ENCODE results near the gene SORBS2. TPM values are rescaled to one million over a fixed set of nuclear protein-coding genes. Genes with fewer than 3 reads are reported as not detected.
"Not testable (repeated sequence)": the region's sequence is repeated elsewhere in the genome, so short reads cannot be mapped to it uniquely, and the experiment has no call there.

The SORBS2 gene
- total and polyA plus RNA-seq, 5 donors, result 181 to 776 (median 613) TPM

DNA sequence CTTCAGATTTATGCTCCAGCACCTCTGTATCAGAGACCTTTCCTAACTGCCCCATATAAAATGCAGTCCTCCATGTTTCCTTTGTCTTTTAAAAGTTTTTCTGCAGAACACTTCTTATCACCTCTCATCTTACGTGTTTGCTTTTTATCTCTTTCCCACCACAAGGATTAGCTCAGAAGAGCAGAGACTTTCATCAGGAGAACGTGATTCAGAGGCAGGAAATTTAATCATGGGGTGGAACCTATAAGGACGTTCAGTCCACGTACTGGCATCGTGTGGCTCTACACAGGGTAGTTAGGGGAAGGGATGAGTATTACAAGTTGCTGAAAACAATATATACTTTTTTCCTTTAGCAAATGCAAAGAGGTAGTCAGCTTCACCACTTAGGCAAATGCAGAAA, 98.7 kb downstream of the SORBS2 start:
- ATAC-seq, result no peak

GRCh38 chr4:185712350-185713024, 99.5 kb downstream of the SORBS2 start:
- WGBS, result 62% methylated on average over 18 of the region's 18 CpGs
- H3K27ac ChIP-seq (ENCODE audit: low read length), result no peak overlapping the region
- intact Hi-C loops (cut with DNase I), result no loop called here
- no peak for ATAC-seq
- no peaks in the 10 kb centered on the region for H3K27me3 ChIP-seq (ENCODE audit: control insufficient read depth, insufficient read depth)
- H3K4me3 ChIP-seq (ENCODE audit: low read length), result no peak overlapping the region
- H3K9me3 ChIP-seq (ENCODE audit: control insufficient read depth, low read length), result no peaks in the 10 kb centered on the region
- peak in 2 of 3 donors; percentile 13 to 47 for DNase-seq
- H3K4me1 ChIP-seq (ENCODE audit: control insufficient read depth, insufficient read depth, low read length), result peaks cover 10% of the 10 kb centered on the region

More for the DNA sequence above, 98.7 kb downstream of the SORBS2 start:
- Histone ChIP-seq H3K4me3 (ENCODE audit: low read length) (no peak overlapping the region), H3K27ac (ENCODE audit: low read length) (no peak overlapping the region), H3K9me3 (ENCODE audit: control insufficient read depth, low read length) (no peaks in the 10 kb centered on the region), H3K27me3 (ENCODE audit: control insufficient read depth, insufficient read depth) (no peaks in the 10 kb centered on the region), H3K4me1 (ENCODE audit: control insufficient read depth, insufficient read depth, low read length) (peaks cover 10% of the 10 kb centered on the region)
- intact Hi-C loops (cut with DNase I), result no loop called here
- DNase-seq, result no peak
- WGBS, result 42% methylated on average over 5 of the region's 5 CpGs

GRCh38 chr4:185711726-185712125, 100.3 kb downstream of the SORBS2 start:
- Histone ChIP-seq H3K9me3 (ENCODE audit: control insufficient read depth, low read length) (no peaks in the 10 kb centered on the region), H3K27me3 (ENCODE audit: control insufficient read depth, insufficient read depth) (no peaks in the 10 kb centered on the region), H3K4me3 (ENCODE audit: low read length) (no peak overlapping the region), H3K27ac (ENCODE audit: low read length) (no peak overlapping the region), H3K4me1 (ENCODE audit: control insufficient read depth, insufficient read depth, low read length) (peaks cover 10% of the 10 kb centered on the region)
- ATAC-seq (no peak), DNase-seq (no peak)
- intact Hi-C loops (cut with DNase I), result no loop called here
- WGBS, result 49% methylated on average over 4 of the region's 4 CpGs

GRCh38 chr4:185710487-185710995, 101.5 kb downstream of the SORBS2 start:
- 42% methylated on average over 11 of the region's 11 CpGs for WGBS
- H3K27me3 ChIP-seq (ENCODE audit: control insufficient read depth, insufficient read depth), result no peaks in the 10 kb centered on the region
- peaks cover 5% of the 10 kb centered on the region for H3K4me1 ChIP-seq (ENCODE audit: control insufficient read depth, insufficient read depth, low read length)
- DNase-seq (peak in 2 of 3 donors; percentile 53 to 65), ATAC-seq (peak; percentile 36 to 43)
- H3K9me3 ChIP-seq (ENCODE audit: control insufficient read depth, low read length), result no peaks in the 10 kb centered on the region
- intact Hi-C loops (cut with DNase I), result no loop called here
- H3K4me3 ChIP-seq (ENCODE audit: low read length), result no peak overlapping the region
- H3K27ac ChIP-seq (ENCODE audit: low read length), result no peak overlapping the region

GRCh38 chr4:185709802-185710486, 102.0 kb downstream of the SORBS2 start:
- peak overlapping the region; percentile 47 for H3K27ac ChIP-seq (ENCODE audit: low read length)
- 82% methylated on average over 7 of the region's 8 CpGs for WGBS
- peaks cover 5% of the 10 kb centered on the region for H3K4me1 ChIP-seq (ENCODE audit: control insufficient read depth, insufficient read depth, low read length)

GRCh38 chr4:185708348-185708747, 103.6 kb downstream of the SORBS2 start:
- DNase-seq (no peak), ATAC-seq (no peak)
- Histone ChIP-seq H3K9me3 (ENCODE audit: control insufficient read depth, low read length) (no peaks in the 10 kb centered on the region), H3K4me3 (ENCODE audit: low read length) (no peak overlapping the region), H3K27me3 (ENCODE audit: control insufficient read depth, insufficient read depth) (no peaks in the 10 kb centered on the region), H3K27ac (ENCODE audit: low read length) (peak overlapping the region; percentile 68), H3K4me1 (ENCODE audit: control insufficient read depth, insufficient read depth, low read length) (peaks cover 5% of the 10 kb centered on the region)
- intact Hi-C loops (cut with DNase I), result no loop called here
- 23% methylated on average over 3 of the region's 3 CpGs for WGBS

More at GRCh38 chr4:185709802-185710486, 102.0 kb downstream of the SORBS2 start:
- DNase-seq (no peak), ATAC-seq (peak in 1 of 2 donors; percentile 39)
- Histone ChIP-seq H3K27me3 (ENCODE audit: control insufficient read depth, insufficient read depth) (no peaks in the 10 kb centered on the region), H3K9me3 (ENCODE audit: control insufficient read depth, low read length) (no peaks in the 10 kb centered on the region), H3K4me3 (ENCODE audit: low read length) (no peak overlapping the region)
- intact Hi-C loops (cut with DNase I), result no loop called here

DNA sequence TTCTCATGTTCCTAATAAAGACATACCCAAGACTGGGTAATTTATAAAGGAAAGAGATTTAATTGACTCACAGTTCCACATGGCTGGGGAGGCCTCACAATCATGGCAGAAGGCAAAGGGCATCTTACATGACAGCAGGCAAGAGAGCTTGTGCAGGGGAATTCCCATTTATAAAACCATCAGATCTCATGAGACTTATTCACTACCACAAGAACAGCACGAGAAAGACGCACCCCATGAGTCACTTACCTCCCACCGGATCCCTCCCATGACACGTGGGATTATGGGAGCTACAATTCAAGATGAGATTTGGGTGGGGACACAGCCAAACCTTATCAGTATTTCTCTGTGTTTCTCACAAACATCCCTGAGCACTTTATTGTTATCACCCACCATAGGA, 104.4 kb downstream of the SORBS2 start:
- H3K9me3 ChIP-seq (ENCODE audit: control insufficient read depth, low read length); ATAC-seq; DNase-seq; intact Hi-C loops (cut with DNase I); H3K27me3 ChIP-seq (ENCODE audit: control insufficient read depth, insufficient read depth); H3K4me3 ChIP-seq (ENCODE audit: low read length); H3K4me1 ChIP-seq (ENCODE audit: control insufficient read depth, insufficient read depth, low read length): not testable (repeated sequence)
- H3K27ac ChIP-seq (ENCODE audit: low read length), result peak overlapping the region; percentile 48
- 51% methylated on average over 4 of the region's 4 CpGs for WGBS

- Histone ChIP-seq H3K27ac (ENCODE audit: low read length) (peak overlapping the region; percentile 67), H3K27me3 (ENCODE audit: control insufficient read depth, insufficient read depth) (no peaks in the 10 kb centered on the region), H3K9me3 (ENCODE audit: control insufficient read depth, low read length) (no peaks in the 10 kb centered on the region), H3K4me3 (ENCODE audit: low read length) (no peak overlapping the region), H3K4me1 (ENCODE audit: control insufficient read depth, insufficient read depth, low read length) (peaks cover 1% of the 10 kb centered on the region)
- DNase-seq (no peak), ATAC-seq (peak; percentile 33 to 61)
- 76% methylated on average over 8 of the region's 8 CpGs for WGBS
- intact Hi-C loops (cut with DNase I), result no loop called here
Measured at GRCh38 chr4:185702147-185702663, 109.8 kb downstream of the SORBS2 start.

GRCh38 chr4:185700630-185701029, 111.4 kb downstream of the SORBS2 start:
- no peak for ATAC-seq
- Histone ChIP-seq H3K4me3 (ENCODE audit: low read length) (no peak overlapping the region), H3K9me3 (ENCODE audit: control insufficient read depth, low read length) (no peaks in the 10 kb centered on the region), H3K27ac (ENCODE audit: low read length) (no peak overlapping the region), H3K4me1 (ENCODE audit: control insufficient read depth, insufficient read depth, low read length) (peaks cover 3% of the 10 kb centered on the region), H3K27me3 (ENCODE audit: control insufficient read depth, insufficient read depth) (no peaks in the 10 kb centered on the region)
- DNase-seq, result no peak
- intact Hi-C loops (cut with DNase I), result no loop called here

DNA sequence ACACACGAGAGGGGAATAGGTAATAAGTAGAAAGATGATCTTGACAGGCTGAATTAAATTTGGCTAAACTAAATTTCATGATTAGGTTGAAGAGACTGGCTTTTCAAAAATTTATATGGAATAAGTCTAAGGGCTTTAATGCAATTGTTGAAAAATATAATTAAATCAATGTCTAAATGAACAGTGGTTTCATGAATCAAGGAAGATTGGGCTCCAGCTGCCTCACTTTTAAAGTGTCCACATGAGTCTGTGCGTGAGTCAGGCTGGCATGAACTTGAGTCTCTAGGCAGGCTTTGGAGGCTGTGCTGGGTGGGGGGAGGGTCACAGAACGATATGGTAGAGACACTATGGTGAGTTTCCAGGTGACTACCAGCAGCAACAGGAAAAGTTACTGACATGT, 111.9 kb downstream of the SORBS2 start:
- intact Hi-C loops (cut with DNase I), result no loop called here
- H3K27ac ChIP-seq (ENCODE audit: low read length), result no peak overlapping the region
- peaks cover 3% of the 10 kb centered on the region for H3K4me1 ChIP-seq (ENCODE audit: control insufficient read depth, insufficient read depth, low read length)
- no peaks in the 10 kb centered on the region for H3K9me3 ChIP-seq (ENCODE audit: control insufficient read depth, low read length)
- WGBS, result 66% methylated on average over 3 of the region's 3 CpGs
- no peak for DNase-seq
- H3K27me3 ChIP-seq (ENCODE audit: control insufficient read depth, insufficient read depth), result no peaks in the 10 kb centered on the region
- peak; percentile 39 to 70 for ATAC-seq
- no peak overlapping the region for H3K4me3 ChIP-seq (ENCODE audit: low read length)

GRCh38 chr4:185697488-185697887, 114.5 kb downstream of the SORBS2 start:
- no peak for ATAC-seq
- 59% methylated on average over 3 of the region's 3 CpGs for whole genome bisulfite sequencing
- intact Hi-C loops (cut with DNase I), result no loop called here
- DNase-seq, result no peak
- H3K27ac ChIP-seq (ENCODE audit: low read length), result no peak overlapping the region
- peaks cover 5% of the 10 kb centered on the region for H3K4me1 ChIP-seq (ENCODE audit: control insufficient read depth, insufficient read depth, low read length)
- H3K27me3 ChIP-seq (ENCODE audit: control insufficient read depth, insufficient read depth), result no peaks in the 10 kb centered on the region
- no peak overlapping the region for H3K4me3 ChIP-seq (ENCODE audit: low read length)
- no peaks in the 10 kb centered on the region for H3K9me3 ChIP-seq (ENCODE audit: control insufficient read depth, low read length)
